ENCODE data around the gene TMEM37.

TMEM37 gene

GRCh38 chr2:119435081-119435952 lies 3.7 kb downstream of the TMEM37 start:
- DNase-seq, result no peak

GRCh38 chr2:119435953-119436297 lies 4.3 kb downstream of the TMEM37 start:
- no peak for DNase-seq

GRCh38 chr2:119436993-119437772 lies 5.5 kb downstream of the TMEM37 start:
- DNase-seq, result no peak

GRCh38 chr2:119438128-119438656 lies 6.5 kb downstream of the TMEM37 start:
- no peak for DNase-seq

GRCh38 chr2:119438726-119439284 lies 7.2 kb downstream of the TMEM37 start:
- DNase-seq, result no peak

- DNase-seq, result no peak
Measured at GRCh38 chr2:119439574-119440500, 8.2 kb downstream of the TMEM37 start.

- no peak for DNase-seq
Measured at GRCh38 chr2:119440501-119440870, 8.8 kb downstream of the TMEM37 start.

- DNase-seq, result no peak
Measured at GRCh38 chr2:119440873-119441272, 9.2 kb downstream of the TMEM37 start.

- DNase-seq, result no peak
Measured at GRCh38 chr2:119441376-119442225, 9.9 kb downstream of the TMEM37 start.

- DNase-seq, result no peak
Measured at GRCh38 chr2:119442226-119442619, 10.6 kb downstream of the TMEM37 start.

- DNase-seq, result no peak
Measured at GRCh38 chr2:119442850-119443249, 11.2 kb downstream of the TMEM37 start.

- DNase-seq, result no peak
Measured at GRCh38 chr2:119446037-119446436, 14.4 kb downstream of the TMEM37 start.

GRCh38 chr2:119448427-119449141 lies 16.9 kb downstream of the TMEM37 start:
- DNase-seq, result no peak

- no peak for DNase-seq
Measured at GRCh38 chr2:119449521-119449920, 17.9 kb downstream of the TMEM37 start.

- DNase-seq, result no peak
Measured at GRCh38 chr2:119451336-119452050, 19.8 kb downstream of the TMEM37 start.

GRCh38 chr2:119453972-119454593 lies 22.4 kb downstream of the TMEM37 start:
- DNase-seq, result no peak

GRCh38 chr2:119455066-119455718 lies 23.5 kb downstream of the TMEM37 start:
- DNase-seq, result no peak

GRCh38 chr2:119460076-119460475 lies 28.4 kb downstream of the TMEM37 start:
- DNase-seq, result no peak

GRCh38 chr2:119461811-119462210 lies 30.2 kb downstream of the TMEM37 start:
- DNase-seq, result no peak
